K562 (cell line): ENCODE data around the gene GLP2R. TPM values are rescaled to one million over a fixed set of nuclear protein-coding genes. Genes with fewer than 3 reads are reported as not detected.

Source experiments
- ATAC-seq: fragments of 200-7000 bp; cut with Tn5 transposase; 3 replicates; pipeline ENCODE4 v1.9.1; 2020; ENCODE audit warnings: moderate library complexity
- BruUV-seq: library from RNA; stranded (reverse); fragments of 400-500 nt; replicated peaks from 2 replicates; lab custom pipeline; 2021; lab: Mats Ljungman, UMichigan
- CTCF ChIA-PET: fragments of 300-600 bp; formaldehyde crosslinking; extraction: SDS; loops from one replicate; lab custom pipeline; 2021; ENCODE audit warnings: low intra/inter-chr PET ratio; lab: Yijun Ruan, JAX
- POLR2A ChIA-PET: fragments of 300-600, 350-650 bp; sonication (Branson Sonifier 250); formaldehyde crosslinking; extraction: SDS; loops from one replicate; lab custom pipeline; 2021; ENCODE audit warnings: antibody characterized with exemption, inconsistent platforms; lab: Yijun Ruan, JAX
- DNase-seq, 4 experiments: peaks; one replicate each; pipeline versions ENCODE4 v3.0.0 to v3.0.0-alpha.2; 2011 to 2018; ENCODE audit warnings: low spot score in 3 of 4, mixed read lengths in 3 of 4; ENCODE audit errors: extremely low read depth in 1 of 4
- FAIRE-seq: peaks from 2 replicates; lab custom pipeline; 2011; peaks lifted over from hg19 to GRCh38; lab: Jason Lieb, UNC
- H2AFZ ChIP-seq: 2 replicates; pipeline ENCODE4 v1.6.0; 2011; ENCODE audit warnings: low read depth, low read length, control low read depth, inconsistent platforms
- H3K27ac ChIP-seq: fragments of 200-600 bp; 3 replicates; pipeline ENCODE4 v1.8.0; 2011; ENCODE audit warnings: low read depth, mild to moderate bottlenecking, control low read depth, inconsistent platforms, low read length, moderate library complexity, mixed read lengths; ENCODE audit errors: extremely low read depth
- H3K27me3 ChIP-seq, 2 experiments: fragments of 300-600 bp in 1 of 2; 2 replicates in 1 of 2; 3 replicates in 1 of 2; pipeline versions ENCODE4 v1.6.0 to v1.8.0; 2011; ENCODE audit warnings: inconsistent platforms in 2 of 2, low read length in 2 of 2, mild to moderate bottlenecking in 1 of 2, mixed read lengths in 1 of 2, moderate library complexity in 1 of 2; ENCODE audit not compliant: control insufficient read depth in 2 of 2, insufficient read depth in 2 of 2
- H3K36me3 ChIP-seq: fragments of 300-600 bp; 3 replicates; pipeline ENCODE4 v1.8.0; 2011; ENCODE audit warnings: mild to moderate bottlenecking, low read length, inconsistent platforms; ENCODE audit not compliant: control insufficient read depth, insufficient read depth
- H3K4me1 ChIP-seq, 2 experiments: fragments of 200-600 bp in 1 of 2; replicated peaks in 1 of 2; 2 replicates in 1 of 2; 3 replicates in 1 of 2; pipeline versions ENCODE4 v1.5.1 to v1.8.0; 2011; ENCODE audit warnings: inconsistent platforms in 2 of 2, low read length in 2 of 2, mild to moderate bottlenecking in 1 of 2, mixed read lengths in 1 of 2, moderate library complexity in 1 of 2; ENCODE audit not compliant: control insufficient read depth in 2 of 2, insufficient read depth in 2 of 2
- H3K4me2 ChIP-seq: 2 replicates; pipeline ENCODE4 v1.6.1; 2011; ENCODE audit warnings: low read length, control low read depth, inconsistent platforms, mixed read lengths; ENCODE audit not compliant: insufficient read depth
- H3K4me3 ChIP-seq: fragments of 200-600 bp; sonication (generic), shearing (Covaris generic); 2 replicates; pipeline ENCODE4 v1.5.1; 2016; ENCODE audit warnings: control low read depth, inconsistent platforms
- H3K79me2 ChIP-seq: fragments of 200-600 bp; 3 replicates; pipeline ENCODE4 v1.8.0; 2011; ENCODE audit warnings: low read length, inconsistent platforms; ENCODE audit not compliant: control insufficient read depth, insufficient read depth
- H3K9ac ChIP-seq, 2 experiments: 2 replicates each; pipeline versions ENCODE4 v1.6.0 to v1.6.1; 2011; ENCODE audit warnings: low read depth in 2 of 2, low read length in 2 of 2, control low read depth in 1 of 2, inconsistent platforms in 1 of 2, mild to moderate bottlenecking in 1 of 2, mixed read lengths in 1 of 2; ENCODE audit not compliant: insufficient read depth in 1 of 2
- H3K9me1 ChIP-seq: one replicate; pipeline ENCODE4 v1.6.0; 2011; ENCODE audit warnings: inconsistent platforms, mild to moderate bottlenecking, low read length, moderate library complexity; ENCODE audit not compliant: control insufficient read depth, insufficient read depth
- H3K9me3 ChIP-seq: replicated peaks from 2 replicates; pipeline ENCODE4 v1.5.1; 2011; ENCODE audit warnings: low read depth, low read length, inconsistent platforms; ENCODE audit not compliant: control insufficient read depth, insufficient read depth
- H4K20me1 ChIP-seq: replicated peaks from 2 replicates; pipeline ENCODE4 v1.6.1; 2011; ENCODE audit warnings: low read length, inconsistent platforms, mixed read lengths; ENCODE audit not compliant: control insufficient read depth, insufficient read depth
- ADNP ChIP-seq: fragments of 200-800 bp; sonication (Bioruptor generic); IDR thresholded peaks from 2 replicates; pipeline ENCODE4 v1.6.1; 2016; ENCODE audit warnings: missing genetic modification characterization, missing compliant biosample characterization
- CTBP1 ChIP-seq: fragments of 450-650 bp; IDR thresholded peaks from 2 replicates; pipeline ENCODE4 v1.6.1; 2016; ENCODE audit warnings: borderline replicate concordance
- GATAD2A ChIP-seq: fragments of 450-650 bp; IDR thresholded peaks from 2 replicates; pipeline ENCODE4 v1.6.1; 2017
- HDAC2 ChIP-seq: fragments of 450-650 bp; IDR thresholded peaks from 2 replicates; pipeline ENCODE4 v1.6.1; 2016; ENCODE audit warnings: mild to moderate bottlenecking
- PHF20 ChIP-seq: fragments of 450-650 bp; IDR thresholded peaks from 2 replicates; pipeline ENCODE4 v1.6.1; 2018; ENCODE audit not compliant: partially characterized antibody
- RBFOX2 ChIP-seq: fragments of 200-400 bp; formaldehyde crosslinking; IDR thresholded peaks from 2 replicates; pipeline ENCODE4 v1.6.1; 2017; ENCODE audit warnings: low read depth, mild to moderate bottlenecking, low read length, moderate library complexity
- WGBS: fragments of 100-300 bp; shearing (Covaris generic); methylation state at CpG from one replicate; pipeline ENCODE4 v1.1.6; 2016; ENCODE audit warnings: low coverage, mixed read lengths; ENCODE audit not compliant: insufficient coverage; ENCODE audit errors: missing lambda C conversion rate; 5-methylcytosine and 5-hydroxymethylcytosine counted together
- in situ Hi-C: fragments of 300-500 bp; cut with MboI; formaldehyde crosslinking; loops from 4 replicates; pipeline ENCODE4 v1.15.0; 2018; ENCODE audit warnings: inconsistent platforms, mixed read lengths
- intact Hi-C: fragments of 100-400 bp; cut with micrococcal nuclease; formaldehyde crosslinking; loops from 2 replicates; pipeline ENCODE4 v1.14.2; 2022
- polyA plus RNA-seq, 8 experiments: library from polyadenylated mRNA; depleted of rRNA in 4 of 8; stranded (reverse) in 5 of 8; unstranded in 3 of 8; fragments of >200 nt; fragmentation: Nextera tagmentation in 2 of 8; fragmentation: Illumina TruSeq in 1 of 8; extraction: Ambion mirVana in 2 of 8; extraction: Trizol in 1 of 8; gene quantifications; 2 replicates each; pipeline versions ENCODE4 v1.2.1 to v1.2.3, GENCODE V29; 2011 to 2014; ENCODE audit warnings: inconsistent platforms in 1 of 8, missing spikeins in 1 of 8
- total RNA-seq, 7 experiments: library from RNA; depleted of rRNA in 6 of 7; stranded (reverse); fragments of >200 nt in 6 of 7; fragmentation: Illumina TruSeq in 2 of 7; extraction: Trizol in 2 of 7; gene quantifications; 2 replicates each; pipeline versions ENCODE4 v1.2.1 to v1.2.3, GENCODE V29; 2011 to 2021; ENCODE audit warnings: low replicate concordance in 1 of 7
- TF ChIP-seq, protein P1 (sequence below): fragments of 450-650 bp; formaldehyde crosslinking; IDR thresholded peaks from 2 replicates; pipeline ENCODE4 v1.4.0; 2022; ENCODE audit warnings: missing genetic modification characterization
- TF ChIP-seq, protein P2 (sequence below): fragments of 450-650 bp; conservative IDR thresholded peaks from 2 replicates; pipeline ENCODE4 v1.6.1; 2016; ENCODE audit warnings: missing genetic modification characterization, low read depth, mild to moderate bottlenecking, missing compliant biosample characterization, moderate library complexity

Gene GLP2R
- total and polyA plus RNA-seq, 9 of the 15 experiments (the other 6 are each of a cell fraction or from before 2014, with no cell fraction given): not detected

DNA sequence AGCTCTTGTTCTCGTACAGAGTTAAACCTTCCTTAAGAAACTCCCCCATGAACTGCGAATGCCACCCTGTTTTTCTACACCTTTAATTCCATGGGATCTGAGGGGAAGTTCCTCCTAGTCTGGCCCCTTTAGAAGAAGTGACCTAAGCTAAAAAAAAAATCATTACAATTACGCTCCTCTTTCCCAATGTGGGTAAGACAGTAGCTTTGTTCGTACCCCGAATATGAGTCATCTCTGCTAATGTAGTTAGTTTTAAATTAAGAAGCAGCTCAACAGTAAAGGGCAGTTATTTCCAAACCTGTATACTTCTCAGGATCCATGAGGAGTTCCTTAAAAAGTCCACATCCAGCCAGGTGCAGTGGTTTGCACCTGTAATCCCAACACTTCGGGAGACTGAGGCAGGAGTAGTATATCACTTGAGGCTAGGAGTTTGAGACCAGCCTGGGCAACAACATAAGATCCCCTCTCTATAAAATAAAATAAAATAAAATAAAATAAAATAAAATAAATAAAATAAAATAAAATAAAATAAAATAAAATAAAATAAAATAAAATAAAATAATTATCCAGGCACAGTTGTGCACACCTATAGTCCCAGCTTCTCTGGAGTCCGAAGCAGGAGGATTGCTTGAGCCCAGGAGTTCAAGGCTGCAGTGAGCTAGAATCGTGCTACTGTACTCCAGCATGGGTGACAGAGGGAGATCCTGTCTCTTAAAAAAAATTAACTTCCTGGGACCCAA is 53.2 kb downstream of the GLP2R start (continued):
- TF ChIP-seq GATAD2A (no peak), RBFOX2 (no peak), ADNP (tag) (no peak)
- TF ChIP-seq, protein P1, sequence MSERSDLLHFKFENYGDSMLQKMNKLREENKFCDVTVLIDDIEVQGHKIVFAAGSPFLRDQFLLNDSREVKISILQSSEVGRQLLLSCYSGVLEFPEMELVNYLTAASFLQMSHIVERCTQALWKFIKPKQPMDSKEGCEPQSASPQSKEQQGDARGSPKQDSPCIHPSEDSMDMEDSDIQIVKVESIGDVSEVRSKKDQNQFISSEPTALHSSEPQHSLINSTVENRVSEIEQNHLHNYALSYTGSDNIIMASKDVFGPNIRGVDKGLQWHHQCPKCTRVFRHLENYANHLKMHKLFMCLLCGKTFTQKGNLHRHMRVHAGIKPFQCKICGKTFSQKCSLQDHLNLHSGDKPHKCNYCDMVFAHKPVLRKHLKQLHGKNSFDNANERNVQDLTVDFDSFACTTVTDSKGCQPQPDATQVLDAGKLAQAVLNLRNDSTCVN: no peak

DNA sequence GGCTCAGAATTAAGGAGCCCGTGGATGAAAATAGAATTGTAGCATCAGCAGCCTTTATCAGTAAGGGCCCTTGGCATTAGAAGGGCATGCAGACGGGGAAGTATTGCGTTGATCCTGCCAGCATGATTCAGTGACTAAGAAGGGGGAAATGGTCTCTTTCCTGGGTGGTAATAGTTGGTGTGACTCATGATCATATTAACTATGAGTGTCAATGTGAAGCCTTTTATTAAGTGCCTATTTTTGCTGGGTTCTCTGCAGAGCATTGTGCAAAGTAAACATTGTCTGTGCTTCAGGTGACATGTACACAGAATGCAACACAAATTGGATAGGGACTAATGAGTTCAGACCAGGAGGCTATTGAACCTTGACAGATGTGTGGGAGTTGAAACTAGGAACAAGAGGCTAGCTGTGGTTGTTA is 54.9 kb downstream of the GLP2R start:
- POLR2A ChIA-PET: interaction anchor here (0.6 kb wide), 1 partner anchor 8 kb away, joined by 3 read pairs; no protein-coding TSS in a partner anchor
- WGBS: 4% methylated on average over 3 of the region's 3 CpGs
- TF ChIP-seq PHF20 (no peak), HDAC2 (no peak), CTBP1 (no peak)
- TF ChIP-seq, protein P2, sequence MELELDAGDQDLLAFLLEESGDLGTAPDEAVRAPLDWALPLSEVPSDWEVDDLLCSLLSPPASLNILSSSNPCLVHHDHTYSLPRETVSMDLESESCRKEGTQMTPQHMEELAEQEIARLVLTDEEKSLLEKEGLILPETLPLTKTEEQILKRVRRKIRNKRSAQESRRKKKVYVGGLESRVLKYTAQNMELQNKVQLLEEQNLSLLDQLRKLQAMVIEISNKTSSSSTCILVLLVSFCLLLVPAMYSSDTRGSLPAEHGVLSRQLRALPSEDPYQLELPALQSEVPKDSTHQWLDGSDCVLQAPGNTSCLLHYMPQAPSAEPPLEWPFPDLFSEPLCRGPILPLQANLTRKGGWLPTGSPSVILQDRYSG (tag): no peak

More for the DNA sequence above, 54.9 kb downstream of the GLP2R start:
- intact Hi-C loops (no loop called here), in situ Hi-C loops (no loop called here)
- CTCF ChIA-PET: no interaction called here
- Histone ChIP-seq H2AFZ (no peak overlapping the region), H3K4me3 (no peak overlapping the region), H3K27me3 (no peaks in the 10 kb centered on the region), H3K9ac (no peak overlapping the region), H3K9me3 (no peaks in the 10 kb centered on the region), H3K79me2 (no peaks in the 10 kb centered on the region), H3K36me3 (no peaks in the 10 kb centered on the region), H3K4me1 (no peaks in the 10 kb centered on the region), H3K4me2 (no peak overlapping the region), H4K20me1 (no peaks in the 10 kb centered on the region), H3K9me1 (no peaks in the 10 kb centered on the region), H3K27ac (no peak overlapping the region)
- BruUV-seq: no TSS peak
- ATAC-seq (no peak), DNase-seq (no peak), FAIRE-seq (no peak)
